HCT116 (cell line): Measurements from ENCODE around the gene IER3. TPM values are rescaled to one million over a fixed set of nuclear protein-coding genes. Genes with fewer than 3 reads are reported as not detected.

Source experiments
- ATAC-seq: fragments of 200-7000 bp; cut with Tn5 transposase; 2 replicates; pipeline ENCODE4 v1.9.1; 2020; ENCODE audit warnings: mild to moderate bottlenecking, moderate library complexity
- BruUV-seq: library from RNA; stranded (reverse); fragments of 400-500 nt; replicated peaks from 2 replicates; lab custom pipeline; 2021; lab: Mats Ljungman, UMichigan
- CTCF ChIA-PET: fragments of 300-600 bp; sonication (Branson Sonifier 250); formaldehyde crosslinking; loops from one replicate; lab custom pipeline; 2021; ENCODE audit warnings: antibody characterized with exemption; lab: Charles Lee
- POLR2A ChIA-PET: fragments of 300-600, 350-600 bp; sonication (Branson Sonifier 250); formaldehyde crosslinking; loops from one replicate; lab custom pipeline; 2021; ENCODE audit warnings: antibody characterized with exemption; lab: Charles Lee
- RAD21 ChIA-PET, 2 experiments: fragments of 300-600 bp; sonication (Branson Sonifier 250); formaldehyde crosslinking; loops; one replicate each; lab custom pipeline; 2023; ENCODE audit warnings: low total read pairs in 2 of 2; ENCODE audit not compliant: uncharacterized antibody in 2 of 2, unreplicated experiment in 2 of 2, low non-redundant PET in 1 of 2; lab: Charles Lee
- DNase-seq: peaks from one replicate; pipeline ENCODE4 v3.0.0-alpha.2; 2010; ENCODE audit warnings: low read depth, low spot score
- H2AFZ ChIP-seq: fragments of 200-600 bp; shearing (Covaris generic), sonication (generic); 2 replicates; pipeline ENCODE4 v1.6.1; 2017; ENCODE audit warnings: low read depth, mixed run types, mixed read lengths, antibody characterized with exemption, low read length; ENCODE audit not compliant: poor library complexity, severe bottlenecking
- H3K27ac ChIP-seq: 2 replicates; pipeline ENCODE4 v1.5.1; 2012; ENCODE audit warnings: low read depth, low read length
- H3K27me3 ChIP-seq: fragments of 200-600 bp; sonication (generic); 2 replicates; pipeline ENCODE4 v1.6.1; 2016; ENCODE audit warnings: mixed run types, low read length, mixed read lengths; ENCODE audit not compliant: insufficient read depth
- H3K36me3 ChIP-seq, 2 experiments: fragments of 200-500 bp in 1 of 2; fragments of 200-600 bp in 1 of 2; sonication (Bioruptor generic) in 1 of 2; sonication (generic) in 1 of 2; 2 replicates each; pipeline versions ENCODE4 v1.5.1 to v1.6.1; 2014 to 2016; ENCODE audit warnings: low read length in 2 of 2, inconsistent platforms in 1 of 2, mixed read lengths in 1 of 2, mixed run types in 1 of 2; ENCODE audit not compliant: insufficient read depth in 2 of 2, control insufficient read depth in 1 of 2
- H3K4me1 ChIP-seq, 2 experiments: fragments of 200-600 bp in 1 of 2; sonication (generic) in 1 of 2; 2 replicates each; pipeline versions ENCODE4 v1.5.1 to v1.6.1; 2012 to 2017; ENCODE audit warnings: low read length in 2 of 2, inconsistent platforms in 1 of 2, mild to moderate bottlenecking in 1 of 2, mixed read lengths in 1 of 2, mixed run types in 1 of 2, moderate library complexity in 1 of 2; ENCODE audit not compliant: insufficient read depth in 2 of 2, control insufficient read depth in 1 of 2
- H3K4me2 ChIP-seq: fragments of 200-600 bp; sonication (generic); 2 replicates; pipeline ENCODE4 v1.6.1; 2017; ENCODE audit warnings: mixed run types, low read length, mixed read lengths
- H3K4me3 ChIP-seq, 2 experiments: fragments of 200-600 bp in 1 of 2; sonication (generic) in 1 of 2; replicated peaks in 1 of 2; 2 replicates each; pipeline ENCODE4 v1.5.1; 2011 to 2016; ENCODE audit warnings: low read length in 2 of 2, control low read depth in 1 of 2, low read depth in 1 of 2, mild to moderate bottlenecking in 1 of 2, mixed read lengths in 1 of 2, mixed run types in 1 of 2
- H3K79me2 ChIP-seq: fragments of 200-600 bp; sonication (generic); 2 replicates; pipeline ENCODE4 v1.6.1; 2017; ENCODE audit warnings: mild to moderate bottlenecking, mixed run types, low read length, moderate library complexity, mixed read lengths; ENCODE audit not compliant: insufficient read depth
- H3K9ac ChIP-seq: fragments of 200-600 bp; sonication (generic); 2 replicates; pipeline ENCODE4 v1.6.1; 2016; ENCODE audit warnings: low read length, mixed read lengths
- H3K9me2 ChIP-seq: fragments of 200-600 bp; sonication (generic), shearing (Covaris generic); 2 replicates; pipeline ENCODE4 v1.6.1; 2017; ENCODE audit warnings: mixed run types, mild to moderate bottlenecking, moderate library complexity; ENCODE audit not compliant: insufficient read depth
- H3K9me3 ChIP-seq, 2 experiments: fragments of 200-500 bp in 1 of 2; fragments of 200-600 bp in 1 of 2; sonication (Bioruptor generic) in 1 of 2; sonication (generic) in 1 of 2; 2 replicates each; pipeline ENCODE4 v1.6.1; 2014 to 2017; ENCODE audit warnings: low read length in 2 of 2, mixed read lengths in 2 of 2, inconsistent platforms in 1 of 2, low read depth in 1 of 2, mild to moderate bottlenecking in 1 of 2, mixed run types in 1 of 2, moderate library complexity in 1 of 2; ENCODE audit not compliant: control insufficient read depth in 1 of 2, insufficient read depth in 1 of 2
- H4K20me1 ChIP-seq: fragments of 200-600 bp; sonication (generic), shearing (Covaris generic); 2 replicates; pipeline ENCODE4 v1.6.1; 2017; ENCODE audit warnings: mixed run types, mild to moderate bottlenecking, moderate library complexity; ENCODE audit not compliant: insufficient read depth
- ATF3 ChIP-seq: IDR thresholded peaks from 2 replicates; pipeline ENCODE4 v1.6.1; 2012
- CBX3 ChIP-seq: IDR thresholded peaks from 2 replicates; pipeline ENCODE4 v1.6.1; 2012; ENCODE audit warnings: low read depth
- CEBPB ChIP-seq: IDR thresholded peaks from 2 replicates; pipeline ENCODE4 v1.6.1; 2012; ENCODE audit warnings: low read depth
- CTCF ChIP-seq, 3 experiments: fragments of 200-600 bp in 1 of 3; sonication (generic) in 1 of 3; IDR thresholded peaks in 2 of 3; conservative IDR thresholded peaks in 1 of 3; 2 replicates each; pipeline ENCODE4 v1.5.1; 2012 to 2017; ENCODE audit warnings: low read depth in 2 of 3, low read length in 2 of 3, antibody characterized with exemption in 1 of 3, borderline replicate concordance in 1 of 3, control low read depth in 1 of 3, mild to moderate bottlenecking in 1 of 3, mixed read lengths in 1 of 3, mixed run types in 1 of 3, moderate library complexity in 1 of 3; ENCODE audit not compliant: insufficient read depth in 1 of 3
- EGR1 ChIP-seq: IDR thresholded peaks from 2 replicates; pipeline ENCODE4 v1.6.1; 2012; ENCODE audit warnings: low read depth
- ELF1 ChIP-seq: IDR thresholded peaks from 2 replicates; pipeline ENCODE4 v1.6.1; 2012; ENCODE audit warnings: low read depth, borderline replicate concordance
- EZH2 ChIP-seq: fragments of 200-600 bp; sonication (generic); IDR thresholded peaks from 2 replicates; pipeline ENCODE4 v1.6.1; 2017; ENCODE audit warnings: antibody characterized with exemption, mixed run types
- EZH2phosphoT487 ChIP-seq: fragments of 200-600 bp; IDR thresholded peaks from 2 replicates; pipeline ENCODE4 v1.6.1; 2018; ENCODE audit warnings: antibody characterized with exemption, borderline replicate concordance
- FOSL1 ChIP-seq: IDR thresholded peaks from 2 replicates; pipeline ENCODE4 v1.6.1; 2012; ENCODE audit warnings: low read depth
- POLR2A ChIP-seq: IDR thresholded peaks from 2 replicates; pipeline ENCODE4 v1.7.0; 2011; ENCODE audit warnings: borderline replicate concordance; ENCODE audit not compliant: insufficient read depth, insufficient read length; ENCODE audit errors: extremely low read depth
- POLR2AphosphoS5 ChIP-seq: IDR thresholded peaks from 2 replicates; pipeline ENCODE4 v1.6.1; 2011; ENCODE audit warnings: mild to moderate bottlenecking, low read depth, low read length, moderate library complexity
- RAD21 ChIP-seq: IDR thresholded peaks from 2 replicates; pipeline ENCODE4 v1.6.1; 2012; ENCODE audit warnings: low read depth, mild to moderate bottlenecking
- SIN3A ChIP-seq: IDR thresholded peaks from 2 replicates; pipeline ENCODE4 v1.6.1; 2012; ENCODE audit warnings: low read depth
- SP1 ChIP-seq: IDR thresholded peaks from 2 replicates; pipeline ENCODE4 v1.6.1; 2012; ENCODE audit warnings: low read depth
- SRF ChIP-seq: IDR thresholded peaks from 2 replicates; pipeline ENCODE4 v1.6.1; 2012; ENCODE audit warnings: low read depth
- TCF7L2 ChIP-seq: IDR thresholded peaks from 2 replicates; pipeline ENCODE4 v1.7.0; 2011; ENCODE audit warnings: borderline replicate concordance, inconsistent platforms; ENCODE audit not compliant: insufficient read depth, insufficient read length; ENCODE audit errors: extremely low read depth
- YY1 ChIP-seq: IDR thresholded peaks from 2 replicates; pipeline ENCODE4 v1.6.1; 2011; ENCODE audit warnings: low read length, low read depth, moderate library complexity, mild to moderate bottlenecking; ENCODE audit not compliant: insufficient replicate concordance; ENCODE audit errors: extremely low read depth
- ZFX ChIP-seq: fragments of 450-650 bp; IDR thresholded peaks from 2 replicates; pipeline ENCODE4 v1.6.1; 2017
- ZNF274 ChIP-seq: fragments of 200-500 bp; sonication (Bioruptor generic); IDR thresholded peaks from 2 replicates; pipeline ENCODE4 v1.6.1; 2014; ENCODE audit warnings: mild to moderate bottlenecking, low read depth, low read length, inconsistent platforms
- intact Hi-C: fragments of 100-400 bp; cut with micrococcal nuclease; formaldehyde crosslinking; loops from 2 replicates; pipeline ENCODE4 v1.10.0; 2022
- total RNA-seq: library from RNA; stranded (reverse); gene quantifications from one replicate; pipeline ENCODE4 v1.2.1, GENCODE V29; 2021; ENCODE audit not compliant: unreplicated experiment
- TF ChIP-seq, protein P1 (sequence below): IDR thresholded peaks from 2 replicates; pipeline ENCODE4 v1.6.1; 2012

The IER3 gene
- total RNA-seq, 1 experiment from 2014 or later: 952 TPM

DNA sequence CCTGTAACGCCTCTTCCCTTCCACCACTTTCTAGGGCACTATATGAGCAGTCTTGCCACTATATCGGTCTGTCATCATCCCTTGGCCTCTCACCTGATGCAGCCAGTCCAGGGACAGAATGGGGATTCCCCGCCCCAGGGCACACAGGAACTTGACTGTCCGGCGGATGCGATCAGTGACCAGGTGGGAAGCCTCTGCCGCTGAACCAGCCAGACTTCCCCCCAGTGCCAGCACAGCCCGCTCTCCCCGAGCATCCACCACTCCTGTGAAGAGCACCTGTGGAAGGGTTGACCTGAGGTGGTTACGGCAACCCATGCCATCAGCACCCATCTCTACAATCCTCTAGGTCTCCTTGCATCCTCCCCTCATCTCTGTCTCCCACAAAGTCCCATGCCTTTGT is 41.3 kb downstream of the IER3 start:
- no TSS peak for BruUV-seq
- Histone ChIP-seq H3K27me3 (no peaks in the 10 kb centered on the region), H3K9me2 (no peaks in the 10 kb centered on the region), H3K9me3 (no peaks in the 10 kb centered on the region), H3K27ac (no peak overlapping the region), H3K36me3 (peaks cover 10 to 18% of the 10 kb centered on the region in 2 experiments; a peak in 3 of 4 replicates), H3K79me2 (no peaks in the 10 kb centered on the region), H3K4me3 (no peak overlapping the region), H3K4me2 (no peak overlapping the region), H3K9ac (no peak overlapping the region), H4K20me1 (no peaks in the 10 kb centered on the region), H3K4me1 (peaks cover 4 to 9% of the 10 kb centered on the region in 2 experiments; a peak in 3 of 4 replicates), H2AFZ (no peak overlapping the region)
- TF ChIP-seq SP1 (no peak), RAD21 (no peak), SRF (no peak), YY1 (no peak), CEBPB (no peak), ZFX (no peak), EZH2phosphoT487 (no peak), ATF3 (no peak)
- ATAC-seq: no peak
- CTCF ChIA-PET: no interaction called here
- no peak for DNase-seq
- POLR2A ChIA-PET: interaction anchor here (1.4 kb wide), 1 partner anchor 14 kb away, joined by 4 read pairs; the partner anchor contains the start of gene MDC1
- RAD21 ChIA-PET: no interaction called here
- intact Hi-C loops: no loop called here

DNA sequence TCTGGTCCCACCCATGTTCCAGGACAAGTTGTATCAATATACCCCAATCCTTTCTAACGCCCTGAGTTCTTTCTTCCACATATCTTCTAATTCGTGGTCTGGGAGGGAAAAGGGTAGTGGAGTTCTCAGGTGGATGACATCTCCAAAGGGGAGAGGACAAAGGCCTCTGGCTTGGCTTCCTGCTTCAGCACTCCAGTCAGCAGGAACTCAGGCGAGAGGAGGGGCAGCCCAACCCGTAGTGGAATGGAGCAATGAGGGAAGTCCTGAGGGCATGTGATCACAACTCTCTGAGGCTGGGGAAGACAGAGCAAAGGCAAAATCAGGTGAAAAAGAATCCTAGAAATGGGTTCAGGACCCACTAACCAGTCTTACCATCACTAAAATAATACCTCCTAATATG is 44.0 kb downstream of the IER3 start:
- H3K27me3 ChIP-seq: no peaks in the 10 kb centered on the region
- no peak overlapping the region for H3K4me2 ChIP-seq
- ChIA-PET RAD21 (no interaction called here), CTCF (no interaction called here), POLR2A (no interaction called here)
- H3K4me1 ChIP-seq: peaks cover 8 to 11% of the 10 kb centered on the region in 2 experiments
- H2AFZ ChIP-seq: no peak overlapping the region
- H3K9me3 ChIP-seq: no peaks in the 10 kb centered on the region
- no peak overlapping the region for H3K27ac ChIP-seq
- no peaks in the 10 kb centered on the region for H3K9me2 ChIP-seq
- ATAC-seq: no peak
- DNase-seq: no peak
- peaks cover 7 to 18% of the 10 kb centered on the region in 2 experiments; a peak in 3 of 4 replicates for H3K36me3 ChIP-seq
- no peaks in the 10 kb centered on the region for H3K79me2 ChIP-seq
- H3K4me3 ChIP-seq: no peak overlapping the region
- no peaks in the 10 kb centered on the region for H4K20me1 ChIP-seq
- intact Hi-C loops: no loop called here
- BruUV-seq: no TSS peak
- no peak for TF ChIP-seq SIN3A
- no peak for TF ChIP-seq ZFX
- no peak for TF ChIP-seq ZNF274
- no peak for TF ChIP-seq ELF1
- TF ChIP-seq SRF: no peak
- TF ChIP-seq EZH2: no peak
- no peak for TF ChIP-seq CBX3
- TF ChIP-seq CTCF (IDR thresholded peaks at IDR 0.05 in 2 of 3, conservative IDR thresholded peaks at IDR 0.05 in 1 of 3; ENCODE audit: borderline replicate concordance in 1 of 3, insufficient read depth in 1 of 3, low read depth in 2 of 3, low read length in 2 of 3): no peak
- TF ChIP-seq TCF7L2: no peak
- TF ChIP-seq EGR1: no peak
- TF ChIP-seq ATF3: no peak
- TF ChIP-seq, protein P1, sequence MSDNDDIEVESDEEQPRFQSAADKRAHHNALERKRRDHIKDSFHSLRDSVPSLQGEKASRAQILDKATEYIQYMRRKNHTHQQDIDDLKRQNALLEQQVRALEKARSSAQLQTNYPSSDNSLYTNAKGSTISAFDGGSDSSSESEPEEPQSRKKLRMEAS: no peak
- no peak for TF ChIP-seq POLR2AphosphoS5
- no peak for TF ChIP-seq SP1
- TF ChIP-seq POLR2A: no peak
- TF ChIP-seq EZH2phosphoT487: no peak
- TF ChIP-seq YY1: no peak
- no peak for TF ChIP-seq FOSL1
- no peak for TF ChIP-seq CEBPB
- TF ChIP-seq, all 23 proteins: peak for 0
- H3K9ac ChIP-seq: no peak overlapping the region
